Measurements from ENCODE around the gene TCAIM. TPM values are rescaled to one million over a fixed set of nuclear protein-coding genes. Genes with fewer than 3 reads are reported as not detected.
A peak's percentile ranks its signal among the peaks of the same experiment; 100 is the strongest.

TCAIM gene
- total RNA-seq, 1 experiment from 2014 or later = 23.8 TPM

DNA sequence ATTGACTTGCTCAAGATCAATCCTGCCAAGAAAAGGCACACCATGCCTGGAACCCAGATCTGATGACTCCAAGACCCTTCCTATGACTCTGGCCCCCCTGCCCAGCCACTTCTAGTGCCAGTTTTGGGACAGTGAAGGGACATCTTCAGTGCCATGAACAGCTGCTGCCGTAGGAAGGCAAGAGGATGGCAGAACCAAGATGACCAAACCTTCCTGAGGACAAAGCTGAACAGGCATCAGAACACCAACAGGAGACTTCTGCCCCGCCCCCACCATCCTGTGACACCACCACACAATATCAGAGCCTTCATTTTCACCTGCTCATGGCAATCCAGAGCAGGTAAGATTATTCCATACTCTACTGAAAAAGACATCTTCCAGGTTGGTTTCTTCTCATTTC is 105.9 kb downstream of the TCAIM start:
- Histone ChIP-seq H3K14ac (ENCODE audit: insufficient read depth, low read length) (no peak overlapping the region; the same call in 1 of the 2 replicates), H3K18ac (ENCODE audit: insufficient read length, low read depth, low read length) (no peak overlapping the region), H2AFZ (ENCODE audit: low read length) (no peak overlapping the region), H2BK120ac (ENCODE audit: low read depth, low read length, poor library complexity, severe bottlenecking) (no peak overlapping the region), H4K91ac (ENCODE audit: insufficient read length, low read depth, low read length) (no peak overlapping the region), H2BK5ac (ENCODE audit: insufficient read length, low read length) (no peak overlapping the region), H4K5ac (ENCODE audit: insufficient read length, low read depth, low read length) (no peak overlapping the region), H3K79me2 (ENCODE audit: insufficient read depth, low read length) (no peaks in the 10 kb centered on the region), H3T11ph (ENCODE audit: low read length) (no peak overlapping the region), H3K9me3 (ENCODE audit: control insufficient read depth, low read depth, low read length) (no peaks in the 10 kb centered on the region), H3K56ac (ENCODE audit: insufficient read length, low read depth, low read length) (no peak overlapping the region), H2BK20ac (ENCODE audit: low read depth, low read length, poor library complexity, severe bottlenecking) (no peak overlapping the region), H2AK5ac (ENCODE audit: insufficient read length, low read length) (no peak overlapping the region), H3K27ac (ENCODE audit: insufficient read length, low read depth, low read length) (no peak overlapping the region), H3K4ac (ENCODE audit: low read depth, low read length) (no peak overlapping the region), H4K20me1 (ENCODE audit: control insufficient read depth, insufficient read depth, insufficient read length) (no peaks in the 10 kb centered on the region), H3K9ac (ENCODE audit: extremely low read depth, insufficient read length, low read length) (no peak overlapping the region), H3K79me1 (ENCODE audit: insufficient read depth, low read depth, low read length, poor library complexity, severe bottlenecking) (no peaks in the 10 kb centered on the region), H3K23me2 (ENCODE audit: insufficient read length, low read depth, low read length, poor library complexity, severe bottlenecking) (no peaks in the 10 kb centered on the region), H3K27me3 (ENCODE audit: insufficient read depth, low read length) (no peaks in the 10 kb centered on the region), H3K4me2 (ENCODE audit: insufficient read depth, insufficient read length, low read length) (no peak overlapping the region), H3K4me1 (ENCODE audit: insufficient read depth, low read length) (no peaks in the 10 kb centered on the region), H2BK12ac (ENCODE audit: insufficient read length, low read depth, low read length) (no peak overlapping the region), H3K23ac (ENCODE audit: insufficient read length, low read depth, low read length) (no peak overlapping the region), H4K8ac (replicated peaks; ENCODE audit: insufficient read length, low read depth, low read length) (no peak overlapping the region), H2BK15ac (ENCODE audit: low read depth, low read length) (no peak overlapping the region)
- H3K27me3 Mint-ChIP-seq (ENCODE audit: low read depth) = no peaks in the 10 kb centered on the region
- no peak for DNase-seq
- no peak overlapping the region for H3K4me3 Mint-ChIP-seq
- peak overlapping the region in 1 of 3 experiments; percentile 68; a peak in 2 of 7 replicates for H3K27ac Mint-ChIP-seq
- TF ChIP-seq, protein P1, sequence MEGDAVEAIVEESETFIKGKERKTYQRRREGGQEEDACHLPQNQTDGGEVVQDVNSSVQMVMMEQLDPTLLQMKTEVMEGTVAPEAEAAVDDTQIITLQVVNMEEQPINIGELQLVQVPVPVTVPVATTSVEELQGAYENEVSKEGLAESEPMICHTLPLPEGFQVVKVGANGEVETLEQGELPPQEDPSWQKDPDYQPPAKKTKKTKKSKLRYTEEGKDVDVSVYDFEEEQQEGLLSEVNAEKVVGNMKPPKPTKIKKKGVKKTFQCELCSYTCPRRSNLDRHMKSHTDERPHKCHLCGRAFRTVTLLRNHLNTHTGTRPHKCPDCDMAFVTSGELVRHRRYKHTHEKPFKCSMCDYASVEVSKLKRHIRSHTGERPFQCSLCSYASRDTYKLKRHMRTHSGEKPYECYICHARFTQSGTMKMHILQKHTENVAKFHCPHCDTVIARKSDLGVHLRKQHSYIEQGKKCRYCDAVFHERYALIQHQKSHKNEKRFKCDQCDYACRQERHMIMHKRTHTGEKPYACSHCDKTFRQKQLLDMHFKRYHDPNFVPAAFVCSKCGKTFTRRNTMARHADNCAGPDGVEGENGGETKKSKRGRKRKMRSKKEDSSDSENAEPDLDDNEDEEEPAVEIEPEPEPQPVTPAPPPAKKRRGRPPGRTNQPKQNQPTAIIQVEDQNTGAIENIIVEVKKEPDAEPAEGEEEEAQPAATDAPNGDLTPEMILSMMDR (conservative IDR thresholded peaks at IDR 0.05) = no peak
- no peaks in the 10 kb centered on the region; a peak in 2 of 5 replicates for H3K9me3 Mint-ChIP-seq
- H3K36me3 Mint-ChIP-seq (ENCODE audit: insufficient read depth in 1 of 3, low read depth in 3 of 3) = peaks cover 52 to 68% (median 66%) of the 10 kb centered on the region in 3 experiments
- H3K4me1 Mint-ChIP-seq = no peaks in the 10 kb centered on the region
- no CpG with 5 or more reads among the region's 2 CpGs for WGBS (ENCODE audit: extremely low coverage, insufficient read length, low lambda C conversion rate)

All from H9 (cell line).